GM13976 (cell line): Measurements from ENCODE around the gene ASCL2.

Experiments
- DNase-seq: peaks from one replicate; pipeline ENCODE4 v3.0.0; 2012; ENCODE audit warnings: low spot score
- in situ Hi-C: fragments of 300-500 bp; cut with MboI; formaldehyde crosslinking; loops from one replicate; pipeline ENCODE4 v1.12.0; 2022; ENCODE audit warnings: low sequenced_read_pairs, mixed read lengths, inconsistent platforms; ENCODE audit not compliant: unreplicated experiment
- TF ChIP-seq, protein P1 (sequence below): IDR thresholded peaks from 2 replicates; pipeline ENCODE4 v1.5.1; 2012; ENCODE audit warnings: borderline replicate concordance, mild to moderate bottlenecking; ENCODE audit not compliant: insufficient read depth; ENCODE audit errors: extremely low read depth, missing control alignments, control extremely low read depth

Gene ASCL2

DNA sequence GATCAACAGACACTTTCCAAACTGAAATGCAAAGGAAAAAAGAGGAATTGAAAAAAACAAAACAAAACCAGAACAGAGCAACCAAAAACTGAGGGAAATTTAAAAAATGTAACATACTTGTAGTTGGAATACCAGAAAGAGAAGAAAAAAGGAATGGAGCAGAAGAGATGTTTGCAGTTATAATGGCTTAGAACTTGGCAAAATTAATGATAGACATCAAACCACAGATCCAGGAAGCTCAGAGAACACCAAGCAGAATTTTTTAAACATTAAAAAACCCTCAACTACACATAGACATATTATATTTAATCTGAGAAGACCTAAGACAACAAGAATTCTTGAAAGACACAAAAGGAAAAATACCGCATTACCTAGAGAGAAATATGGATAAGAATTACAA, 46.1 kb downstream of the ASCL2 start:
- TF ChIP-seq, protein P1, sequence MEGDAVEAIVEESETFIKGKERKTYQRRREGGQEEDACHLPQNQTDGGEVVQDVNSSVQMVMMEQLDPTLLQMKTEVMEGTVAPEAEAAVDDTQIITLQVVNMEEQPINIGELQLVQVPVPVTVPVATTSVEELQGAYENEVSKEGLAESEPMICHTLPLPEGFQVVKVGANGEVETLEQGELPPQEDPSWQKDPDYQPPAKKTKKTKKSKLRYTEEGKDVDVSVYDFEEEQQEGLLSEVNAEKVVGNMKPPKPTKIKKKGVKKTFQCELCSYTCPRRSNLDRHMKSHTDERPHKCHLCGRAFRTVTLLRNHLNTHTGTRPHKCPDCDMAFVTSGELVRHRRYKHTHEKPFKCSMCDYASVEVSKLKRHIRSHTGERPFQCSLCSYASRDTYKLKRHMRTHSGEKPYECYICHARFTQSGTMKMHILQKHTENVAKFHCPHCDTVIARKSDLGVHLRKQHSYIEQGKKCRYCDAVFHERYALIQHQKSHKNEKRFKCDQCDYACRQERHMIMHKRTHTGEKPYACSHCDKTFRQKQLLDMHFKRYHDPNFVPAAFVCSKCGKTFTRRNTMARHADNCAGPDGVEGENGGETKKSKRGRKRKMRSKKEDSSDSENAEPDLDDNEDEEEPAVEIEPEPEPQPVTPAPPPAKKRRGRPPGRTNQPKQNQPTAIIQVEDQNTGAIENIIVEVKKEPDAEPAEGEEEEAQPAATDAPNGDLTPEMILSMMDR = no peak
- in situ Hi-C loops = no loop called here
- no peak for DNase-seq

- in situ Hi-C loops = no loop called here
- TF ChIP-seq, protein P1 = no peak
- DNase-seq = no peak
Measured at GRCh38 chr11:2223153-2223794, 47.1 kb downstream of the ASCL2 start.

GRCh38 chr11:2222451-2222850, 47.9 kb downstream of the ASCL2 start:
- TF ChIP-seq, protein P1 = no peak
- no peak for DNase-seq
- in situ Hi-C loops = no loop called here

DNA sequence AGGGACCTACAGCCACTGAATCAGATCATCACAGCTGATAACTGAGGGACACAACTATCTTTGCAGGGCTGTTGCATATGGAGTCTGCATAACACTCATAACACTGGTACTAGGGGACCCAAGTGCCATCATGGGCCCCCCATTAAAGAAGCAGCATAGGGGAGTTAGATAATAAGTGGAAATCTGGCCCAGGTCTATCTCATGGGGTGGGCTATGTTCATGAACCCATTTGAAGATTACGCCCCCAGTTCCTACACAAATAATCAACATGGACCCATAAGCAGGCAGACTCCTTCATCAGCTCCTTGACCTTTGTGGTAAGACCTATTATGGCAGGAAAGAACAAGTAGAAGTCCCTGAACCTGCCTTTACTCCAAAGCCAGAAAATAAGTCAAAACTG, 48.8 kb downstream of the ASCL2 start:
- DNase-seq = no peak
- in situ Hi-C loops = no loop called here
- TF ChIP-seq, protein P1 = no peak

DNA sequence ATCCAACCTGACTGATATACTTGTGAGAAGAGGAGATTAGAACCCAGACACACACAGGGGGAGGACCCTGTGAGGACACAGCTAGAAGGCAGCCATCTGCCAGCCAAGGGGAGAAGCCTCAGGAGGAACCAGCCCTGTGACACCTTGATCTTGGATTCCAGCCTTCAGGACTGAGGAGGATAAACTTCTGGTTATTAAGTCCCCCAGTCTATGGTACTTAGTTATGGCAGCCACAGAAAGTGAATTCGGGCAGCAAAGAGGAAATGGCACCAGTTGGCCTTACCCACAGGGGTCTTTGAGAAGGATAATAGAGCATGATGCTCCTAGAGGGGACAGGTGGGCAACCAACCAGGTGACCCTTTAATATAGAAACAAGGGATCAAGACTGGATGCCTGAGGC, 49.4 kb downstream of the ASCL2 start:
- in situ Hi-C loops = no loop called here
- TF ChIP-seq, protein P1 = no peak
- DNase-seq = no peak

DNA sequence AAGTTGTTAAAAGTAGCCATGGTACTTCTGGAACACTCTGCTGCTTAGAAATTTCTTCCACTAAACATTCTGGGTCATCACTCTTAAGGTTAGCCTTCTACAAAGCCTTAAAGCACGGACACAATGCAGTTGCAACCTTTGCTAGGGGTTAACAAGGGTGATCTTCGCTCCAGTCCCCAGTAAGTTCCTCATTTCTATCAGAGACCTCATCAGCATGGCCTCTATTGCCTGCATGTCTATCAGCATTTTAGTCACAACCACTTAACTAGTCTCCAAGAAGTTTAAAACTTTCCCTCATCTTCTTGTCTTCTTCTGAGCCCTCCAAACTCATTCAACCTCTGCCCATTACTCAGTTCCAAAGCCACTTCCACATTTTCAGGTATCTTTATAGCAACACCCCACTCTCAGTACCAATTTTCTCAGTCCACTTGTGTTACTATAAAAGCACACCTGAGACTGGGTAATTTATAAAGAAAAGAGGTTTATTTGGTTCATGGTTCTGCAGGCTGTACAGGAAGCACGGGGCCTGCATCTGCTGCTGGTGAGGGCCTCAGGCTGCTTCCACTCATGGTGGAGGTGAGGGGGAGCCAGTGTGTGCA, 50.1 kb downstream of the ASCL2 start:
- no peak for DNase-seq
- in situ Hi-C loops = no loop called here
- TF ChIP-seq, protein P1 = no peak

DNA sequence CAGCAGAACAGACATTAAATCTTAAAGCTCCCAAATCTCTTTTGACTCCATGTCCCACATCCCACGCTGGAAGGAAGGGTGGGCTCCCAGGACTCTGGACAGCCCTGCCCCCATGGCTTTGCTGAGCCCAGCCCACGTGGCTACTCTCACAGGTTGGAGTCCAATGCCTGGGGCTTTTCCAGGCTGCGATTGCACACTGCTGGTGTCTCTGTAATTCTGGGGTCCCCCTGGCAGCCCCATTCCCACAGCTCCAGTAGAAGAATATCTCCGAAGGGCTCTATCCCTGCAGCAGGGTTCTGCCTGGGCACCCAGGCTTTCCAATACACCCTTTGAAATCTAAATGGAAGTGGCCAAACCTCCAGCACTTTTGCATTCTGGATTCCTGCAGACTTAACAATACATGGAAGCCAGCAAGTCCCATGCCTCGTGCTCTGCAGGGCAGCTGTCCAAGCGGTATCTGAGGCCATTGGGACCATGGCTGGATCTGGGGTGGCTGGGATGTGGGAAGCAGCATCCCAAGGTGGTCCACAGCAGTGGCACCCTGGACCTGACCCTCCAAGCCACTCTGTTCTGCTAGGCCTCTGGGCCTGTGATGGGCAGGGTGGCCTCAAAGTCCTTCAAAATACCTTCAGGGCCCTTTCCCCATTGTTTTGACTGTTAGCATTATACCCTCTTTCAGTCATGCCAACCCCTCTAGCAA, 50.9 kb downstream of the ASCL2 start:
- no peak for DNase-seq
- in situ Hi-C loops = no loop called here
- TF ChIP-seq, protein P1 = no peak
